ENCODE data around the gene LMAN1. TPM values are rescaled to one million over a fixed set of nuclear protein-coding genes. Genes with fewer than 3 reads are reported as not detected.

LMAN1 gene
- total RNA-seq, 1 experiment from 2014 or later, result 73.7 TPM

DNA sequence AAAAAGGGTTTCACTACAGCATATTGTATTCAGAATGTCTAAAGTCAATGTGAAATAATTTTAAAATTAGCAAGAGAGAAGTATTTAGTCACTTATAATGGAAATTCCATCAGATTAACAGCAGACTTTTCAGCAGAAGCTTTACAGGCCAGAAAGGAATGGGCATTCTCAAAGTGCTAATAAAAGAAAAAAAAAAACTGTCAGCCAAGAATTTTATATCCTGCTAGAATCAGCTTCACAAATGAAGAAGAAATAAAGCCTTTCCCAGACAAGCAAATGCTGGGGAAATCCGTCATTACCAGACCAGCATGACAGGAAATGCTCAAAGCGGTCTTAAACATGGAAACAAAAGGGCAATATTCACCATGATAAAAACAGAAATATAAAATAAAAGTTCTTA lies 18.8 kb downstream of the LMAN1 start:
- BruUV-seq (replicated peaks), result no TSS peak
- ChIA-PET RAD21 (ENCODE audit: low non-redundant PET in 1 of 2, low total read pairs in 2 of 2, uncharacterized antibody in 2 of 2, unreplicated experiment in 2 of 2) (no interaction called here), POLR2A (interaction anchor here (1.1 kb wide), 1 partner anchor 11 kb away, joined by 4 read pairs; no protein-coding TSS in a partner anchor)

GRCh38 chr18:59332986-59333385 lies 26.1 kb downstream of the LMAN1 start:
- Histone ChIP-seq H3K27ac (ENCODE audit: low read depth, low read length) (no peak overlapping the region), H3K9ac (ENCODE audit: low read length) (no peak overlapping the region), H3K4me3 (replicated peaks in 1 of 2; ENCODE audit: low read depth in 1 of 2, low read length in 2 of 2) (no peak overlapping the region), H3K36me3 (ENCODE audit: control insufficient read depth in 1 of 2, insufficient read depth in 2 of 2, low read length in 2 of 2) (peaks cover 23 to 53% of the 10 kb centered on the region in 2 experiments), H2AFZ (ENCODE audit: low read depth, low read length, poor library complexity, severe bottlenecking) (no peak overlapping the region), H3K4me2 (ENCODE audit: low read length) (no peak overlapping the region), H3K79me2 (ENCODE audit: insufficient read depth, low read length) (no peaks in the 10 kb centered on the region; the same call in 1 of the 2 replicates), H3K9me3 (ENCODE audit: control insufficient read depth in 1 of 2, insufficient read depth in 1 of 2, low read depth in 1 of 2, low read length in 2 of 2) (no peaks in the 10 kb centered on the region), H3K9me2 (ENCODE audit: insufficient read depth) (no peaks in the 10 kb centered on the region), H3K4me1 (ENCODE audit: control insufficient read depth in 1 of 2, insufficient read depth in 2 of 2, low read length in 2 of 2) (no peaks in the 10 kb centered on the region), H4K20me1 (ENCODE audit: insufficient read depth) (0 out of 2 replicates have a peak, but pooled peaks cover 2% of the 10 kb centered on the region), H3K27me3 (ENCODE audit: insufficient read depth, low read length) (no peaks in the 10 kb centered on the region)
- no TSS peak for BruUV-seq (replicated peaks)
- RAD21 ChIA-PET (ENCODE audit: low non-redundant PET in 1 of 2, low total read pairs in 2 of 2, uncharacterized antibody in 2 of 2, unreplicated experiment in 2 of 2), result interaction anchor here in 1 of 2 experiments (0.6 kb wide), 1 partner anchor 113 kb away, joined by 5 read pairs; the partner anchor contains the start of gene GRP
- POLR2A ChIA-PET, result no interaction called here
- ATAC-seq (no peak), DNase-seq (ENCODE audit: low read depth, low spot score) (no peak)
- CTCF ChIA-PET, result no interaction called here
- TF ChIP-seq CBX3 (IDR thresholded peaks at IDR 0.05; ENCODE audit: low read depth) (no peak), EGR1 (IDR thresholded peaks at IDR 0.05; ENCODE audit: low read depth) (no peak), ZBTB33 (IDR thresholded peaks at IDR 0.05; ENCODE audit: extremely low read depth, insufficient replicate concordance, low read length) (no peak), SRF (IDR thresholded peaks at IDR 0.05; ENCODE audit: low read depth) (no peak), JUND (IDR thresholded peaks at IDR 0.05) (no peak), ELF1 (IDR thresholded peaks at IDR 0.05; ENCODE audit: borderline replicate concordance, low read depth) (no peak), FOSL1 (IDR thresholded peaks at IDR 0.05; ENCODE audit: low read depth) (no peak)
- TF ChIP-seq, protein P1, sequence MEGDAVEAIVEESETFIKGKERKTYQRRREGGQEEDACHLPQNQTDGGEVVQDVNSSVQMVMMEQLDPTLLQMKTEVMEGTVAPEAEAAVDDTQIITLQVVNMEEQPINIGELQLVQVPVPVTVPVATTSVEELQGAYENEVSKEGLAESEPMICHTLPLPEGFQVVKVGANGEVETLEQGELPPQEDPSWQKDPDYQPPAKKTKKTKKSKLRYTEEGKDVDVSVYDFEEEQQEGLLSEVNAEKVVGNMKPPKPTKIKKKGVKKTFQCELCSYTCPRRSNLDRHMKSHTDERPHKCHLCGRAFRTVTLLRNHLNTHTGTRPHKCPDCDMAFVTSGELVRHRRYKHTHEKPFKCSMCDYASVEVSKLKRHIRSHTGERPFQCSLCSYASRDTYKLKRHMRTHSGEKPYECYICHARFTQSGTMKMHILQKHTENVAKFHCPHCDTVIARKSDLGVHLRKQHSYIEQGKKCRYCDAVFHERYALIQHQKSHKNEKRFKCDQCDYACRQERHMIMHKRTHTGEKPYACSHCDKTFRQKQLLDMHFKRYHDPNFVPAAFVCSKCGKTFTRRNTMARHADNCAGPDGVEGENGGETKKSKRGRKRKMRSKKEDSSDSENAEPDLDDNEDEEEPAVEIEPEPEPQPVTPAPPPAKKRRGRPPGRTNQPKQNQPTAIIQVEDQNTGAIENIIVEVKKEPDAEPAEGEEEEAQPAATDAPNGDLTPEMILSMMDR (IDR thresholded peaks at IDR 0.05 in 2 of 3, conservative IDR thresholded peaks at IDR 0.05 in 1 of 3; ENCODE audit: borderline replicate concordance in 1 of 3, insufficient read depth in 1 of 3, low read depth in 2 of 3, low read length in 2 of 3), result no peak
- intact Hi-C loops (cut with micrococcal nuclease), result no loop called here

More for the DNA sequence above, 18.8 kb downstream of the LMAN1 start:
- H4K20me1 ChIP-seq (ENCODE audit: insufficient read depth), result no peaks in the 10 kb centered on the region
- peaks cover 32 to 49% of the 10 kb centered on the region in 2 experiments; a peak in 3 of 4 replicates for H3K36me3 ChIP-seq (ENCODE audit: control insufficient read depth in 1 of 2, insufficient read depth in 2 of 2, low read length in 2 of 2)
- no peak overlapping the region for H3K4me2 ChIP-seq (ENCODE audit: low read length)
- H3K9ac ChIP-seq (ENCODE audit: low read length), result no peak overlapping the region
- H3K4me3 ChIP-seq (replicated peaks in 1 of 2; ENCODE audit: low read depth in 1 of 2, low read length in 2 of 2), result no peak overlapping the region
- DNase-seq (ENCODE audit: low read depth, low spot score) (no peak), ATAC-seq (no peak)
- no peaks in the 10 kb centered on the region for H3K27me3 ChIP-seq (ENCODE audit: insufficient read depth, low read length)
- H2AFZ ChIP-seq (ENCODE audit: low read depth, low read length, poor library complexity, severe bottlenecking), result no peak overlapping the region
- CTCF ChIA-PET, result no interaction called here
- TF ChIP-seq SIN3A (IDR thresholded peaks at IDR 0.05; ENCODE audit: low read depth) (no peak), MAX (IDR thresholded peaks at IDR 0.05) (no peak)
- intact Hi-C loops (cut with micrococcal nuclease), result no loop called here
- H3K9me2 ChIP-seq (ENCODE audit: insufficient read depth), result no peaks in the 10 kb centered on the region
- no peaks in the 10 kb centered on the region for H3K4me1 ChIP-seq (ENCODE audit: control insufficient read depth in 1 of 2, insufficient read depth in 2 of 2, low read length in 2 of 2)
- H3K27ac ChIP-seq (ENCODE audit: low read depth, low read length), result no peak overlapping the region
- peaks cover 46% of the 10 kb centered on the region for H3K79me2 ChIP-seq (ENCODE audit: insufficient read depth, low read length)
- H3K9me3 ChIP-seq (ENCODE audit: control insufficient read depth in 1 of 2, insufficient read depth in 1 of 2, low read depth in 1 of 2, low read length in 2 of 2), result no peaks in the 10 kb centered on the region

Data from HCT116 (cell line).